B cell (primary cell): ENCODE data around the gene ZNF440.
"Not testable (repeated sequence)": the region's sequence is repeated elsewhere in the genome, so short reads cannot be mapped to it uniquely, and the experiment has no call there.

Source experiments
- CTCF ChIP-seq: fragments of 200-600 bp; IDR thresholded peaks from one replicate; pipeline ENCODE4 v1.8.0; 2022; ENCODE audit warnings: antibody characterized with exemption, mild to moderate bottlenecking
- EZH2 ChIP-seq: IDR thresholded peaks from 2 replicates; pipeline ENCODE4 v1.6.1; 2012; ENCODE audit warnings: borderline replicate concordance, low read depth, mild to moderate bottlenecking, moderate library complexity, low read length; ENCODE audit not compliant: insufficient read depth, poor library complexity, severe bottlenecking

DNA sequence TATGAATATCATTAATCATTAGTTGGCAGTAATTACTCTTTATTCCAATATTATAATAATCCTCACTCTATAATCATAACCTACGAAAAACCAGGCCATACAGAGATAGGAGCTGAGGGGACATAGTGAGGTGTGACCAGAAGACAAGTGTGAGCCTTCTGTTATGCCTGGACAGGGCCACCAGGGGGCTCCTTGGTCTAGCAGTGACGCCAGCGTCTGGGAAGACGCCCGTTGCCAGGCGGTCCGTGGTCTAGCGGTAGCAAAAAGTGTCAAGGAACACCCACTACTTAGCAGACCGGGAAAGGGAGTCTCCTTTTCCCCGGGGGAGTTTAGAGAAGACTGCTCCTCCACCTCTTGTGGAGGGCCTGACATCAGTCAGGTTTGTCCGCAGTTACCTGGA is 42.6 kb upstream of the ZNF440 start:
- not testable (repeated sequence) for TF ChIP-seq CTCF, EZH2
